SK-N-SH treated with all-trans-retinoic acid at 6 μM for 48 hours (cell line): ENCODE results near the gene ERAL1.

ENCODE experiments used
- ATAC-seq: fragments of 200-7000 bp; cut with Tn5 transposase; 3 replicates; pipeline ENCODE4 v1.9.1; 2020; ENCODE audit warnings: mild to moderate bottlenecking, moderate library complexity
- ARNTL ChIP-seq: fragments of 450-650 bp; formaldehyde crosslinking; IDR thresholded peaks from 2 replicates; pipeline ENCODE4 v1.5.0; 2020; ENCODE audit warnings: low read depth, mild to moderate bottlenecking, moderate library complexity, borderline replicate concordance
- BACH2 ChIP-seq: fragments of 250-450 bp; sonication (Bioruptor Pico); IDR thresholded peaks from 2 replicates; pipeline ENCODE4 v1.9.0; 2021; ENCODE audit warnings: mild to moderate bottlenecking, borderline replicate concordance
- GLIS3 ChIP-seq: fragments of 250-450 bp; sonication (Bioruptor Pico); IDR thresholded peaks from 2 replicates; pipeline ENCODE4 v1.5.0; 2020; ENCODE audit warnings: mild to moderate bottlenecking, moderate library complexity
- ISL1 ChIP-seq: fragments of 250-450 bp; sonication (Bioruptor Pico); IDR thresholded peaks from 2 replicates; pipeline ENCODE4 v2.1.2; 2022; ENCODE audit warnings: mild to moderate bottlenecking, moderate library complexity
- OSR1 ChIP-seq: fragments of 250-450 bp; sonication (Bioruptor Pico); IDR thresholded peaks from 2 replicates; pipeline ENCODE4 v1.8.0; 2022; ENCODE audit warnings: moderate library complexity, mild to moderate bottlenecking, inconsistent platforms
- PPARA ChIP-seq: fragments of 250-450 bp; sonication (Bioruptor Pico); IDR thresholded peaks from 2 replicates; pipeline ENCODE4 v1.5.0; 2020; ENCODE audit warnings: mild to moderate bottlenecking, borderline replicate concordance
- RARB ChIP-seq: fragments of 250-450 bp; sonication (Bioruptor Pico); IDR thresholded peaks from 2 replicates; pipeline ENCODE4 v1.8.0; 2021; ENCODE audit warnings: mild to moderate bottlenecking, moderate library complexity
- SNAI2 ChIP-seq: fragments of 250-450 bp; sonication (Bioruptor Pico); IDR thresholded peaks from 2 replicates; pipeline ENCODE4 v1.5.0; 2020; ENCODE audit warnings: mild to moderate bottlenecking, moderate library complexity
- TOX ChIP-seq: fragments of 250-450 bp; sonication (Bioruptor Pico); IDR thresholded peaks from 2 replicates; pipeline ENCODE4 v1.8.0; 2021; ENCODE audit warnings: mild to moderate bottlenecking, moderate library complexity, borderline replicate concordance
- ZC3H10 ChIP-seq: fragments of 250-450 bp; sonication (Bioruptor Pico); IDR thresholded peaks from 2 replicates; pipeline ENCODE4 v1.5.1; 2021; ENCODE audit warnings: mild to moderate bottlenecking, moderate library complexity
- ZFP3 ChIP-seq: fragments of 250-450 bp; sonication (Bioruptor Pico); IDR thresholded peaks from 2 replicates; pipeline ENCODE4 v1.5.0; 2020; ENCODE audit warnings: mild to moderate bottlenecking, moderate library complexity
- ZFP30 ChIP-seq: fragments of 450-650 bp; formaldehyde crosslinking; IDR thresholded peaks from 2 replicates; pipeline ENCODE4 v1.5.0; 2022; ENCODE audit warnings: mild to moderate bottlenecking, moderate library complexity
- ZNF70 ChIP-seq: fragments of 450-650 bp; formaldehyde crosslinking; IDR thresholded peaks from 2 replicates; pipeline ENCODE4 v1.5.0; 2020; ENCODE audit warnings: mild to moderate bottlenecking, moderate library complexity
- ZNF8 ChIP-seq: fragments of 450-650 bp; formaldehyde crosslinking; IDR thresholded peaks from 2 replicates; pipeline ENCODE4 v1.5.0; 2020; ENCODE audit warnings: mild to moderate bottlenecking, moderate library complexity
- TF ChIP-seq, protein P1 (sequence below): fragments of 250-450 bp; sonication (Bioruptor Pico); IDR thresholded peaks from 2 replicates; pipeline ENCODE4 v1.8.0; 2020; ENCODE audit warnings: mild to moderate bottlenecking, moderate library complexity, borderline replicate concordance
- TF ChIP-seq, protein P2 (sequence below): fragments of 250-450 bp; sonication (Bioruptor Pico); IDR thresholded peaks from 2 replicates; pipeline ENCODE4 v1.5.1; 2021; ENCODE audit warnings: mild to moderate bottlenecking, moderate library complexity
- TF ChIP-seq, protein P3 (sequence below): fragments of 250-450 bp; sonication (Bioruptor Pico); IDR thresholded peaks from 2 replicates; pipeline ENCODE4 v1.5.0; 2020; ENCODE audit warnings: mild to moderate bottlenecking, moderate library complexity
- TF ChIP-seq, protein P4 (sequence below): fragments of 250-450 bp; sonication (Bioruptor Pico); IDR thresholded peaks from 2 replicates; pipeline ENCODE4 v1.8.0; 2021; ENCODE audit warnings: low read depth, mild to moderate bottlenecking, moderate library complexity, borderline replicate concordance

ERAL1 gene

DNA sequence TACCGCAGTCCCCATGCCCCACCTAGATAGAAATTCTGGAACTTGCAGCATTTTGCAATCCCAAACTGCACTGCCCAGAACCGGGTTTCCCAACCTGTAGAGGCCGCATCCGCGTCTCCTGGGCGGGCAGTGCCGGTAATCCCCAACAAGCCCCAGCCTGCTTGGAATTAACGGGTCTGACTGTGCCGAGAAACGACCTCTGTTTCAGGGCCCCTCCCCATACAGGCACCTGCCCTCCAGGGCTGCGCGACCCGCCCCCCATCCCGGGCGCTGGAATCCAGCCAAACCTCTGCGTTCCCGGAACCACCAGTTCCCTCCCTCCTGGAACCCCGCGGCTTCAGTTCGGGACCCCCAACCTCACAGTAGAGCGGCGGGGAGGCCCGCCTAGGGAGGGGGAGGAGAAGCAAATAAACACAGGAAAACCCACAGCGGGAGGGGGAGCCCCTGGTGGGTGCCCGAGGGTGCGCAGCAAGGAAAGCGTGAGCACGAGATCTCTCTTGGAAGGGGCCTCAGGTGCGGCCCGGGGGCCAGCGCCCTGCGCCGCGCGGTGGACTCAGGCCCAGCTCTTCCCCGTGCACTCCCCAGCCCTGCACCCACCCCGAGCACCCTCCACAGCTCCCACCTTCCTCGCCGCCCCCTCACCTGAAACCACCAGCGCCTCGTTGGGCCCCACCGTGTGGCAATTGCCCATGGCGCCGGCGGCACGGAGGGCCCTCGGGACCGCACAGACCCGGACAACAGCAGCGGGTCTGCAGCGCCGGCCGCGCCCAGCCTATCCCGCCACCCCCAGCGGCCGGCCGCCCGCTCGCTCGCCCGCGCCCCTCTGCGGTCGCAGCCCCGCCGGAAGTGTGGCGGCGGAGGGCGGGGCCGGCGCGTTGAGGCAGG is 42.3 kb downstream of the ERAL1 start, which contains the start of gene FLOT2:
Gene FLOT2 (minus strand): TSS at position 850 of the 885 bp plus-strand sequence. CDS start 159 bp downstream, at position 691.
- ATAC-seq, result peak; percentile 80
- no peak for TF ChIP-seq SNAI2 (CRISPR knock-in tag)
- TF ChIP-seq, protein P1, sequence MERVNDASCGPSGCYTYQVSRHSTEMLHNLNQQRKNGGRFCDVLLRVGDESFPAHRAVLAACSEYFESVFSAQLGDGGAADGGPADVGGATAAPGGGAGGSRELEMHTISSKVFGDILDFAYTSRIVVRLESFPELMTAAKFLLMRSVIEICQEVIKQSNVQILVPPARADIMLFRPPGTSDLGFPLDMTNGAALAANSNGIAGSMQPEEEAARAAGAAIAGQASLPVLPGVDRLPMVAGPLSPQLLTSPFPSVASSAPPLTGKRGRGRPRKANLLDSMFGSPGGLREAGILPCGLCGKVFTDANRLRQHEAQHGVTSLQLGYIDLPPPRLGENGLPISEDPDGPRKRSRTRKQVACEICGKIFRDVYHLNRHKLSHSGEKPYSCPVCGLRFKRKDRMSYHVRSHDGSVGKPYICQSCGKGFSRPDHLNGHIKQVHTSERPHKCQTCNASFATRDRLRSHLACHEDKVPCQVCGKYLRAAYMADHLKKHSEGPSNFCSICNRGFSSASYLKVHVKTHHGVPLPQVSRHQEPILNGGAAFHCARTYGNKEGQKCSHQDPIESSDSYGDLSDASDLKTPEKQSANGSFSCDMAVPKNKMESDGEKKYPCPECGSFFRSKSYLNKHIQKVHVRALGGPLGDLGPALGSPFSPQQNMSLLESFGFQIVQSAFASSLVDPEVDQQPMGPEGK (CRISPR knock-in tag), result peak; percentile 53; the same call in 1 of the 2 replicates
- no peak for TF ChIP-seq ZNF70

DNA sequence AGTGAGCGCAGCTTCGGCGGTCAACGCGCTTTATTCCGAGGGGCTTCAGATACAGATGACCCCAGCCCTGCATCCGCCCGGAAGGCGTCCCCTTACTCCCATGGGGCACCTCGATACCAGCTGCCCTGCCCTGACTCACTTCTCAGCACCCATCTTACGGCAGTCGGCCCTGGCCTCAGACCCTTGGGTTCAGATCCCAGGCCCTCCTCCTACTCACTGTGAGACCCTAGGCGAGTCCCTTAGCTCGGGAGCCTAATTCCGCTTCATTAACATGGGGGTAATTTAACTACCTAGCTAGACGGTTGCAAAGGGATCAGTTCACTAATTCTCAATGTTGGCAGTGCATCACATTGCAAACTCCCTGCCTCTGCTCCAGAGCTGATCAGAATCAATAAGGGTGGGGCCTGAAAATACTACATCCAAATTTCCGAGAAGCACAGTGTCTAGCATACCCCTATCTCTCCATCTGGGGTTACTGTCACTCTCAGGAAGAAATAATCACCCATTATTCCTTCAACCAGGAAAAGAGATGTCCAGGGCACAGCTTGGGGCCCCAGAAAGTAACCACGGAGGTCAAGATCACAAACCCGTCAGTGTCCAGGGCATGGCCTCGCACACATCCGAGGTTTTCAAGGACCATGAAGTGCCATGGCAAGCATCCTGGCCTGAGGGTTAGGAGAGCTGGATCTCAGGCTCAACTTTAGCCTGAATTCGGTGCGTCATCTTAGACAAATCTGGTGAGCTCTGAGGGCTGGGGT is 43.1 kb downstream of the ERAL1 start:
- ATAC-seq, result peak; percentile 10; the same call in 2 of the 3 replicates
- TF ChIP-seq ZNF70 (no peak), BACH2 (CRISPR knock-in tag) (no peak), ZC3H10 (CRISPR knock-in tag) (no peak), ZFP30 (CRISPR knock-in tag) (no peak), ZFP3 (CRISPR knock-in tag) (no peak), PPARA (CRISPR knock-in tag) (no peak)
- TF ChIP-seq, protein P1 (CRISPR knock-in tag), result no peak
- TF ChIP-seq, protein P2, sequence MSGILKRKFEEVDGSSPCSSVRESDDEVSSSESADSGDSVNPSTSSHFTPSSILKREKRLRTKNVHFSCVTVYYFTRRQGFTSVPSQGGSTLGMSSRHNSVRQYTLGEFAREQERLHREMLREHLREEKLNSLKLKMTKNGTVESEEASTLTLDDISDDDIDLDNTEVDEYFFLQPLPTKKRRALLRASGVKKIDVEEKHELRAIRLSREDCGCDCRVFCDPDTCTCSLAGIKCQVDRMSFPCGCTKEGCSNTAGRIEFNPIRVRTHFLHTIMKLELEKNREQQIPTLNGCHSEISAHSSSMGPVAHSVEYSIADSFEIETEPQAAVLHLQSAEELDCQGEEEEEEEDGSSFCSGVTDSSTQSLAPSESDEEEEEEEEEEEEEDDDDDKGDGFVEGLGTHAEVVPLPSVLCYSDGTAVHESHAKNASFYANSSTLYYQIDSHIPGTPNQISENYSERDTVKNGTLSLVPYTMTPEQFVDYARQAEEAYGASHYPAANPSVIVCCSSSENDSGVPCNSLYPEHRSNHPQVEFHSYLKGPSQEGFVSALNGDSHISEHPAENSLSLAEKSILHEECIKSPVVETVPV (CRISPR knock-in tag), result no peak
- TF ChIP-seq, protein P3, sequence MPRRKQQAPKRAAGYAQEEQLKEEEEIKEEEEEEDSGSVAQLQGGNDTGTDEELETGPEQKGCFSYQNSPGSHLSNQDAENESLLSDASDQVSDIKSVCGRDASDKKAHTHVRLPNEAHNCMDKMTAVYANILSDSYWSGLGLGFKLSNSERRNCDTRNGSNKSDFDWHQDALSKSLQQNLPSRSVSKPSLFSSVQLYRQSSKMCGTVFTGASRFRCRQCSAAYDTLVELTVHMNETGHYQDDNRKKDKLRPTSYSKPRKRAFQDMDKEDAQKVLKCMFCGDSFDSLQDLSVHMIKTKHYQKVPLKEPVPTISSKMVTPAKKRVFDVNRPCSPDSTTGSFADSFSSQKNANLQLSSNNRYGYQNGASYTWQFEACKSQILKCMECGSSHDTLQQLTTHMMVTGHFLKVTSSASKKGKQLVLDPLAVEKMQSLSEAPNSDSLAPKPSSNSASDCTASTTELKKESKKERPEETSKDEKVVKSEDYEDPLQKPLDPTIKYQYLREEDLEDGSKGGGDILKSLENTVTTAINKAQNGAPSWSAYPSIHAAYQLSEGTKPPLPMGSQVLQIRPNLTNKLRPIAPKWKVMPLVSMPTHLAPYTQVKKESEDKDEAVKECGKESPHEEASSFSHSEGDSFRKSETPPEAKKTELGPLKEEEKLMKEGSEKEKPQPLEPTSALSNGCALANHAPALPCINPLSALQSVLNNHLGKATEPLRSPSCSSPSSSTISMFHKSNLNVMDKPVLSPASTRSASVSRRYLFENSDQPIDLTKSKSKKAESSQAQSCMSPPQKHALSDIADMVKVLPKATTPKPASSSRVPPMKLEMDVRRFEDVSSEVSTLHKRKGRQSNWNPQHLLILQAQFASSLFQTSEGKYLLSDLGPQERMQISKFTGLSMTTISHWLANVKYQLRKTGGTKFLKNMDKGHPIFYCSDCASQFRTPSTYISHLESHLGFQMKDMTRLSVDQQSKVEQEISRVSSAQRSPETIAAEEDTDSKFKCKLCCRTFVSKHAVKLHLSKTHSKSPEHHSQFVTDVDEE (CRISPR knock-in tag), result no peak

DNA sequence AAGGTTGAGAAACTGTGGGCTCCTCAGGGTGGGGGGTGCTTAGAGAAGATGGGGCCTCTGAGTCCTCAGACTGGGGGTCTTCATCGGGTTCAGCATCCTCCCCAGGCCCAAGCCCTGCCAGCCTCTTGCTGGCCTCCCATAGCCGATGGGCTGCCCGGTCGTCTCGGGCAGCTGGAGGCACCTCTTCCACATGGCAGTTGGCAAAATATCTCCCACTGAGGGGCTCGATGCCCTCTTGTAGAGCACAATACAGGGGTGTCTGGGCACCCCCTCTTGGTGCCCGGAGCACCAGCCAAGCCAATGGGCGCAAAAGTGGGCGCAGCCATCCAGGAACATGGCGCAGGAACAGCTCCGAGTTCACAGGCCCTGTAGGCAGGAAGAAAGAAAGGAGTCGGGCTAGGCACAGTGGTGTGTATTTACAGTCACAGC is 43.7 kb downstream of the ERAL1 start:
- no peak for TF ChIP-seq GLIS3 (CRISPR knock-in tag)
- no peak for TF ChIP-seq PPARA (CRISPR knock-in tag)
- TF ChIP-seq ZFP3 (CRISPR knock-in tag), result no peak
- TF ChIP-seq, protein P2 (CRISPR knock-in tag), result no peak
- TF ChIP-seq TOX (CRISPR knock-in tag), result no peak
- TF ChIP-seq ZFP30 (CRISPR knock-in tag), result no peak
- ATAC-seq, result no peak

DNA sequence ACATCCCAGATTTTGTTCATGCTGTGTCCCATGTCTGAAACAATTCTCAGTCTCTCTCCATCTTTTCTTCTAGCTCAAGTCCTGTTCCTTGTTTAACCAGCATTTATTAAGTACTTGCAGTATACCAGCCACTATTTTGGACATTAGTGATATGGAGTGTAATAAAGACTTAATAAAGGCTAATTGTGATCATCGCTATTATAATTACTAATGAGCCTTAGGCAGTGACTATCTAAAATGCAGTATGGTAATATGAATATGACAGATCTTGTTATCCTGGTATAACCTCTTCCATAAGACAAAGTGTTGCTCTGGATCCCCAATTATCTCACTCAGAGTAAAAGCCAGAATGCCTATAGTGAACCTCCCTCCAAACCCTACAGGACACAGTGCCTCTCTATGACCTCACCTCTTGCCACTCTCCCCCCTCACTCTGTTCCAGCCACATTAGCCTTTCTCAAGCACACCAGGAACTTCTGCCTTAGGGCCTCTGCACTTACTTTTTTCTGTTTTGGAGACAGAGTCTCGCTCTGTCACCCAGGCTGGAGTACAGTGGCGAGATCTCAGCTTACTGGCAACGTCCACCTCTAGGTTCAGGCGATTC is 44.5 kb downstream of the ERAL1 start:
- no peak for ATAC-seq
- TF ChIP-seq PPARA (CRISPR knock-in tag) (no peak), ZC3H10 (CRISPR knock-in tag) (no peak), ISL1 (CRISPR knock-in tag) (no peak), RARB (CRISPR knock-in tag) (no peak), SNAI2 (CRISPR knock-in tag) (no peak), ZNF8 (no peak), OSR1 (CRISPR knock-in tag) (no peak), BACH2 (CRISPR knock-in tag) (no peak), ARNTL (CRISPR knock-in tag) (no peak)
- TF ChIP-seq, protein P4, sequence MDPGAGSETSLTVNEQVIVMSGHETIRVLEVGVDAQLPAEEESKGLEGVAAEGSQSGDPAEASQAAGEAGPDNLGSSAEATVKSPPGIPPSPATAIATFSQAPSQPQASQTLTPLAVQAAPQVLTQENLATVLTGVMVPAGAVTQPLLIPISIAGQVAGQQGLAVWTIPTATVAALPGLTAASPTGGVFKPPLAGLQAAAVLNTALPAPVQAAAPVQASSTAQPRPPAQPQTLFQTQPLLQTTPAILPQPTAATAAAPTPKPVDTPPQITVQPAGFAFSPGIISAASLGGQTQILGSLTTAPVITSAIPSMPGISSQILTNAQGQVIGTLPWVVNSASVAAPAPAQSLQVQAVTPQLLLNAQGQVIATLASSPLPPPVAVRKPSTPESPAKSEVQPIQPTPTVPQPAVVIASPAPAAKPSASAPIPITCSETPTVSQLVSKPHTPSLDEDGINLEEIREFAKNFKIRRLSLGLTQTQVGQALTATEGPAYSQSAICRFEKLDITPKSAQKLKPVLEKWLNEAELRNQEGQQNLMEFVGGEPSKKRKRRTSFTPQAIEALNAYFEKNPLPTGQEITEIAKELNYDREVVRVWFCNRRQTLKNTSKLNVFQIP, result no peak
